Prostate gland (tissue), 1 donor: ENCODE data around the gene FBN2.

ENCODE experiments used
- POLR2A ChIP-seq: fragments of 450-650 bp; IDR thresholded peaks from one replicate; pipeline ENCODE4 v1.6.1; 2016; ENCODE audit warnings: antibody characterized with exemption, mild to moderate bottlenecking
- POLR2AphosphoS5 ChIP-seq: sonication (generic); formaldehyde crosslinking; IDR thresholded peaks from one replicate; pipeline ENCODE4 v1.6.1; 2017; ENCODE audit warnings: antibody characterized with exemption

DNA sequence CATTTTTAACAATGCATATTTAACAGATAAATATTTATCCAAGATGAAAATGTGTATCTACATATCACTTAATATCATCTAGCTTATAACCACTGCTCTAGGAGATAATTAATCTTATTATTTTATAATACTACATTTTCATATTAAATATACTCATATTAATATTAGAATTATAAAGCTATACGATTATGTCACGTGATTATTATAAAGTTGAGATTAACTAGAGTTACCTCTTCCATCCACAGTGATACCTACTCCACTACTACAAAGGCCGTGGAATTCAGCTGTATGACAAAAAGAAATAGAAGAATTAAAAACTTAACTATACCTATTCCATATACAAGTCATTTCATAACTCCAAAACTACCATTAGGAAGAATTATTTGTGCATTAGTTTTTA, 171.9 kb downstream of the FBN2 start:
- TF ChIP-seq POLR2AphosphoS5 (no peak), POLR2A (no peak)
